A673 (cell line): ENCODE data around the gene CCL3. TPM values are rescaled to one million over a fixed set of nuclear protein-coding genes. Genes with fewer than 3 reads are reported as not detected.
"Not testable (repeated sequence)": the region's sequence is repeated elsewhere in the genome, so short reads cannot be mapped to it uniquely, and the experiment has no call there.

ENCODE experiments used
- BruUV-seq: library from RNA; stranded (reverse); fragments of 400-500 nt; replicated peaks from 2 replicates; lab custom pipeline; 2021; lab: Mats Ljungman, UMichigan
- CTCF ChIA-PET: fragments of 300-600 bp; sonication (Branson Sonifier 250); formaldehyde crosslinking; loops from one replicate; lab custom pipeline; 2022; ENCODE audit warnings: antibody characterized with exemption; lab: Charles Lee
- POLR2A ChIA-PET: fragments of 300-600 bp; sonication (Branson Sonifier 250); formaldehyde crosslinking; loops from one replicate; lab custom pipeline; 2022; ENCODE audit warnings: antibody characterized with exemption; ENCODE audit not compliant: low non-redundant PET; lab: Charles Lee
- DNase-seq: peaks from one replicate; pipeline ENCODE4 v3.0.0-alpha.2; 2015; ENCODE audit warnings: low spot score
- H3K27ac ChIP-seq: fragments of 200-600 bp; sonication (generic); 2 replicates; pipeline ENCODE4 v1.5.1; 2016; ENCODE audit warnings: mixed run types, low read depth, mild to moderate bottlenecking, mixed read lengths, antibody characterized with exemption, low read length; ENCODE audit not compliant: poor library complexity, severe bottlenecking
- H3K27me3 ChIP-seq: fragments of 200-600 bp; sonication (generic); replicated peaks from 2 replicates; pipeline ENCODE4 v1.6.1; 2017; ENCODE audit warnings: mixed run types, low read depth, mild to moderate bottlenecking, mixed read lengths, antibody characterized with exemption, low read length; ENCODE audit not compliant: insufficient read depth, poor library complexity
- H3K36me3 ChIP-seq: fragments of 200-600 bp; sonication (generic); 2 replicates; pipeline ENCODE4 v1.6.1; 2016; ENCODE audit warnings: mixed run types, mild to moderate bottlenecking, mixed read lengths, antibody characterized with exemption, low read length; ENCODE audit not compliant: insufficient read depth, poor library complexity, severe bottlenecking
- H3K4me1 ChIP-seq: fragments of 200-600 bp; sonication (generic); 2 replicates; pipeline ENCODE4 v1.6.1; 2017; ENCODE audit warnings: mixed run types, mild to moderate bottlenecking, mixed read lengths, antibody characterized with exemption, low read length; ENCODE audit not compliant: insufficient read depth, poor library complexity, severe bottlenecking
- H3K4me3 ChIP-seq: fragments of 200-600 bp; sonication (generic); 2 replicates; pipeline ENCODE4 v1.5.1; 2016; ENCODE audit warnings: low read depth, mixed run types, mild to moderate bottlenecking, mixed read lengths, low read length; ENCODE audit not compliant: poor library complexity, severe bottlenecking
- H3K9me3 ChIP-seq: fragments of 200-600 bp; sonication (generic); 2 replicates; pipeline ENCODE4 v1.6.1; 2016; ENCODE audit warnings: mixed run types, low read depth, mild to moderate bottlenecking, mixed read lengths, antibody characterized with exemption, low read length; ENCODE audit not compliant: poor library complexity, severe bottlenecking
- EZH2 ChIP-seq: fragments of 200-600 bp; sonication (generic); IDR thresholded peaks from 2 replicates; pipeline ENCODE4 v1.6.1; 2017; ENCODE audit warnings: borderline replicate concordance, low read depth, mild to moderate bottlenecking, mixed read lengths, antibody characterized with exemption, low read length; ENCODE audit not compliant: poor library complexity, severe bottlenecking
- intact Hi-C: fragments of 100-400 bp; cut with micrococcal nuclease; formaldehyde crosslinking; loops from one replicate; pipeline ENCODE4 v1.10.0; 2022; ENCODE audit not compliant: unreplicated experiment
- total RNA-seq: library from RNA; stranded (reverse); gene quantifications from 2 replicates; pipeline ENCODE4 v1.2.3, GENCODE V29; 2021
- TF ChIP-seq, protein P1 (sequence below): fragments of 300-800, 200-600 bp; sonication (generic); conservative IDR thresholded peaks from 2 replicates; pipeline ENCODE4 v1.5.1; 2017; ENCODE audit warnings: low read depth, mild to moderate bottlenecking, antibody characterized with exemption, low read length, moderate library complexity, mixed read lengths

CCL3 gene
- total RNA-seq, 1 experiment from 2014 or later, result not detected

DNA sequence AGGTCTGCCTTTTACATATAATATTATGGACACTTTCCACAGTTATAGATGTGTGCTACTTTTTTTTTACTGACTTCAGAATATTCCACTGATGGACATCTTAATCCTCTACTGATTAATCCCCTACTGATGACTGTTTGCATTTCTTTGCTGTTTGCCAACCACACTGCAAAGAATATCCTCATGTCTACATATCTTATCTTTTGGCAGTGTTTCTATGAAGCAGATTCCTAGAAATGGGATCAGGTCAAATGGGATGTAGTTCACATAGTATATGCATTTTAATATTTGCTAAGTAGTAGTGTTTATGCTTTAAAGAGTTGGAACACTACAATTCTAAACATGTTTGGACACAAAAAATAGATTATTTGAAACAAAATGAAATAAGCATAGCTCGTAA is 3.2 kb downstream of the CCL3 start:
- CTCF ChIA-PET, result no interaction called here
- no peak for DNase-seq

DNA sequence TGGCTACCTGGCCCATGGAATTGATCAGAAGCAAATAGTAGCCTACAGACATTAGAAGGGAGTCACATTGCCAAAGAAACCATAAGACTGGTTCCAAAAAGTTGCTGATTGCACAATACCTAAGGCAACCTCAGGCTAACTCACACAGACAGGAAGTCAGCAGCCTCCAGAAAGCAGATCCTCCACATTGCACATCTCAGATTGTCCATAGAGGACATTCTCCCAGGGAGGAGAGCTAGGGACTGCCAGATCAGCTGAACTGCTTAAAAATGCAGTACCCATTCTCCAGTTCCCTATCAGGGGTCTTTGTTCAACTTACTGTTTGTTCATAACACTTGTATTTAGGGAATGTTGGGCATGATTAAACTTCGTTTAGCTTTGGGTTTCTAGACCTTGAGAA is 4.2 kb downstream of the CCL3 start:
- BruUV-seq, result no TSS peak

More for the DNA sequence above, 3.2 kb downstream of the CCL3 start:
- Histone ChIP-seq H3K4me3 (no peak overlapping the region), H3K9me3 (no peaks in the 10 kb centered on the region), H3K36me3 (no peaks in the 10 kb centered on the region), H3K4me1 (no peaks in the 10 kb centered on the region), H3K27me3 (no peaks in the 10 kb centered on the region), H3K27ac (no peak overlapping the region)
- TF ChIP-seq, protein P1, sequence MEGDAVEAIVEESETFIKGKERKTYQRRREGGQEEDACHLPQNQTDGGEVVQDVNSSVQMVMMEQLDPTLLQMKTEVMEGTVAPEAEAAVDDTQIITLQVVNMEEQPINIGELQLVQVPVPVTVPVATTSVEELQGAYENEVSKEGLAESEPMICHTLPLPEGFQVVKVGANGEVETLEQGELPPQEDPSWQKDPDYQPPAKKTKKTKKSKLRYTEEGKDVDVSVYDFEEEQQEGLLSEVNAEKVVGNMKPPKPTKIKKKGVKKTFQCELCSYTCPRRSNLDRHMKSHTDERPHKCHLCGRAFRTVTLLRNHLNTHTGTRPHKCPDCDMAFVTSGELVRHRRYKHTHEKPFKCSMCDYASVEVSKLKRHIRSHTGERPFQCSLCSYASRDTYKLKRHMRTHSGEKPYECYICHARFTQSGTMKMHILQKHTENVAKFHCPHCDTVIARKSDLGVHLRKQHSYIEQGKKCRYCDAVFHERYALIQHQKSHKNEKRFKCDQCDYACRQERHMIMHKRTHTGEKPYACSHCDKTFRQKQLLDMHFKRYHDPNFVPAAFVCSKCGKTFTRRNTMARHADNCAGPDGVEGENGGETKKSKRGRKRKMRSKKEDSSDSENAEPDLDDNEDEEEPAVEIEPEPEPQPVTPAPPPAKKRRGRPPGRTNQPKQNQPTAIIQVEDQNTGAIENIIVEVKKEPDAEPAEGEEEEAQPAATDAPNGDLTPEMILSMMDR, result no peak
- no peak for TF ChIP-seq EZH2
- intact Hi-C loops, result no loop called here
- no TSS peak for BruUV-seq
- POLR2A ChIA-PET, result no interaction called here

DNA sequence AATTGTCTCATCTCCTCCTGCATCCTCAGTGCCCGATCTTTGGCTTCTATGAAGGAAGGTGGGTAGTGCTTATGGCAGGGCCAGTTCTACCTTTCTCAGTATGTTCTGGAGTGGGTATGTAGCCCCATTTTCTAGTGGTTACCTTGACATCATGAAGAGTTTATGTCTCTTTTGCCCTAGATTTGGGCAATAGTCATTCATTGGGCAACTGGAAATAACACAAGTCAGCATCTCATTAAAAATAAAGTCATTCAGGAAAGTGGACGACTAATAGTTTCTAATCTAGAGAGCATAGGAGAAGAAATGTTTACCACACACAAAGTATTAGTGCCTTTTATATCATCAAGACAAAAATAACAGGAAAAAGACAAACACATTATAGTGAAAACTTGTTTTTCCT is 6.3 kb downstream of the CCL3 start:
- H3K9me3 ChIP-seq, intact Hi-C loops, H3K36me3 ChIP-seq, DNase-seq, H3K27ac ChIP-seq, BruUV-seq, POLR2A ChIA-PET, CTCF ChIA-PET, H3K27me3 ChIP-seq, H3K4me3 ChIP-seq, H3K4me1 ChIP-seq: not testable (repeated sequence)

More for the DNA sequence above, 4.2 kb downstream of the CCL3 start:
- no peaks in the 10 kb centered on the region for H3K4me1 ChIP-seq
- no peak for TF ChIP-seq EZH2
- TF ChIP-seq, protein P1, result no peak
- H3K36me3 ChIP-seq, result no peaks in the 10 kb centered on the region
- ChIA-PET CTCF (no interaction called here), POLR2A (no interaction called here)
- no peak overlapping the region for H3K27ac ChIP-seq
- intact Hi-C loops, result no loop called here
- no peak overlapping the region for H3K4me3 ChIP-seq
- no peaks in the 10 kb centered on the region for H3K9me3 ChIP-seq
- H3K27me3 ChIP-seq, result no peaks in the 10 kb centered on the region
- no peak for DNase-seq

DNA sequence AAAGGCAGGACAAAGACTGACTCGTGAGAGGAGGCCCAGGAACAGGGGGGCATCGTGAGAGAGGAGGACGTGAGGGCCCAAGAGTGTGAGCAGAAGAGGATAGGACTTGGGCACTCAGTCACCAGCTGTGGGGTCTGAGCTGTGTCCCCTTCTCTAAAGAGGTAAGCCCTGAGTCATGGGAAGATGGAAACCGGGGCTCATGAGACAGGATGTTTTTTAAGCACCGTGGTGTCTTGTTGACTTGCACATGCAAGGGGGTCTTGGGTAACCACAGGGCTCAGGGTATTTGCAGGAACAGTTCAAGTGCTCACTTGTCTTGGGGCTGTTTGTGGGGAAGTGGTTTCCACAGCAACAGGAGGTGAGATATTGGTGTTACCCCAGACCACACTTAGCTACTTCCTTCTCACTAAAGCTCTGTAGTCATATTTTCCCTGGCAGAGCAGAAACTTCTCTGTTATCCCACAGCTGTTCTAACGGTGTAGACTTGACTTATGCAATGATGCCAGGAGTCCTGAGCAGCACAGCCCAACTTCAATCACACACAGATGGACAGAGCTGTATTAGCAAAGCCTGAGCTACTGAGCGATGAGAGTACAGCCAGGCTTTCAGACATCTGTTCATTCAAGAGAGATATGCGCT is 7.3 kb downstream of the CCL3 start:
- H3K9me3 ChIP-seq, H3K27me3 ChIP-seq, CTCF ChIA-PET, H3K27ac ChIP-seq, DNase-seq, H3K36me3 ChIP-seq, BruUV-seq, POLR2A ChIA-PET, intact Hi-C loops, H3K4me1 ChIP-seq, H3K4me3 ChIP-seq: not testable (repeated sequence)

DNA sequence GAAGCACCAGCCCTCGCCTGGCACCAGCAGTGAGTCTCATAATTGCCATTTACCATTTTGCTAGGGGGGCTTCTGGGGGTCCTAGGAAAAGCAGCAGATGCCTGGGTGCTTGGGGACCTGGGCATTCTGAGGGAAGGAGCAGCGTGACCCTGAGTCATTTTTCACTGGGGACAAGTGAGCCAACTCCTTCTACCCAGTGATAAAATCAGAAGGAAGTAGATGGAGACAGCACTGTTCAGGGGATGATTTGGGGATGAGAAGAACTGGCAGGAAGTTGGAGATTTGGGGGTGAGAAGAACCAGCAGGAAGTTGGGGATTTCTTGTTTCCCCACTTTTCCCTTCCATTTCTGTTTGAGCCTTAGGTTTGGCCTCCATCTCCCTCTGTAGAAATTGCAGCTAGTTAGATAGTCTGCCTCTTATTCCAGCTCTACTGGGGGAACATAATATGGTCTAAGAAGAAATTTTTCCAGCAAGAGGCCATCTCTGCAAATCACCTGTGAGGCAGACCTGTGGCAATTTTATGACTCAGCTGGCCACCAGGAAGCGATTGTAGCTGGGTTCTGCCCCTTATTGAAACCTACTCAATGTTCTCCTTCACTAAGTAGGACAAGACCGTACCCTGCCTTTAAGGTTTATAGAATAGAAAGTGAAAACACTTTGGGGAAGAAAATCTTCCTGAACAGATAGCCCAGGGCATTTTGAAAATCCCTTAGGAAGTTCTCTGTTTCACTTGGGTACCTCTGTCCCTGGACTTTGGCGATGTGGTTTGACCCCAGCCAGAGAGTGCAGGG is 8.1 kb downstream of the CCL3 start:
- intact Hi-C loops, POLR2A ChIA-PET, H3K4me1 ChIP-seq, H3K4me3 ChIP-seq, H3K9me3 ChIP-seq, H3K36me3 ChIP-seq, H3K27me3 ChIP-seq, H3K27ac ChIP-seq, DNase-seq, BruUV-seq: not testable (repeated sequence)
- CTCF ChIA-PET, result interaction anchor here (0.6 kb wide), 1 partner anchor 9 kb away, joined by 3 read pairs; no protein-coding TSS in a partner anchor
